GM21723 (cell line): Measurements from ENCODE around the gene PINK1.

Experiments used
- ATAC-seq: cut with Tn5 transposase; IDR thresholded peaks from one replicate; pipeline ENCODE4 v1.9.1; 2021; ENCODE audit warnings: mild to moderate bottlenecking, moderate library complexity; ENCODE audit not compliant: unreplicated experiment

PINK1 gene

GRCh38 chr1:20700636-20701215, 67.5 kb downstream of the PINK1 start:
- ATAC-seq, result no peak
